Measurements from ENCODE around the gene CYTH3. TPM values are rescaled to one million over a fixed set of nuclear protein-coding genes. Genes with fewer than 3 reads are reported as not detected.
"Not testable (repeated sequence)": the region's sequence is repeated elsewhere in the genome, so short reads cannot be mapped to it uniquely, and the experiment has no call there.

CYTH3 gene
- total RNA-seq, 2 donors from 2014 or later: 83.8 to 89.4 TPM

DNA sequence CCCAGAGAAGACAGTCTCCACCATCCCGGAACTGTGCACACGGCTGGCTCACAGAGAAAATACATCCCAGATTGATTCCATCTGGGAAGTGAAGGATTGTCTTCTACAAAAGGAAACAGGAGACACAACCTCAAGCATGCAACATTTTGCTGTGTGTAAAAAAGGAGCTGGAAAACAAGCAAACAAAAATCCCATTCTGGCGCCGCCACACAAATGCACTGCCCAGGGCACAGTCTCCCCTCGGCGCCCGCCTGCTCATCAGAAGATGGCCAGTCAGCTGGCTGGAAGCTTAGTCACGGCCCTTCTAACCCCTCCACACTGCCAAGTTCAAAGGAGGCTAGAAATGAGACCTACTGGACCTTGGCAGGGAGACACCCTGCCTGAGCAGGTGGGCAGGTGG, 14.1 kb upstream of the CYTH3 start:
- H3K27me3 ChIP-seq (replicated peaks; ENCODE audit: insufficient read depth): no peaks in the 10 kb centered on the region
- no peak for DNase-seq (ENCODE audit: low spot score)
- no peaks in the 10 kb centered on the region for H3K9me3 ChIP-seq
- H3K27ac ChIP-seq: no peak overlapping the region
- no peak for TF ChIP-seq CTCF (IDR thresholded peaks at IDR 0.05)
- no peak overlapping the region for H3K4me3 ChIP-seq
- peaks cover 0 to 11% of the 10 kb centered on the region in 2 donors for H3K4me1 ChIP-seq (ENCODE audit: control insufficient read depth in 1 of 2, low read depth in 2 of 2)
- no peak for ATAC-seq (ENCODE audit: insufficient number of reproducible peaks, low FRiP score, low read depth)
- no peaks in the 10 kb centered on the region for H3K36me3 ChIP-seq

DNA sequence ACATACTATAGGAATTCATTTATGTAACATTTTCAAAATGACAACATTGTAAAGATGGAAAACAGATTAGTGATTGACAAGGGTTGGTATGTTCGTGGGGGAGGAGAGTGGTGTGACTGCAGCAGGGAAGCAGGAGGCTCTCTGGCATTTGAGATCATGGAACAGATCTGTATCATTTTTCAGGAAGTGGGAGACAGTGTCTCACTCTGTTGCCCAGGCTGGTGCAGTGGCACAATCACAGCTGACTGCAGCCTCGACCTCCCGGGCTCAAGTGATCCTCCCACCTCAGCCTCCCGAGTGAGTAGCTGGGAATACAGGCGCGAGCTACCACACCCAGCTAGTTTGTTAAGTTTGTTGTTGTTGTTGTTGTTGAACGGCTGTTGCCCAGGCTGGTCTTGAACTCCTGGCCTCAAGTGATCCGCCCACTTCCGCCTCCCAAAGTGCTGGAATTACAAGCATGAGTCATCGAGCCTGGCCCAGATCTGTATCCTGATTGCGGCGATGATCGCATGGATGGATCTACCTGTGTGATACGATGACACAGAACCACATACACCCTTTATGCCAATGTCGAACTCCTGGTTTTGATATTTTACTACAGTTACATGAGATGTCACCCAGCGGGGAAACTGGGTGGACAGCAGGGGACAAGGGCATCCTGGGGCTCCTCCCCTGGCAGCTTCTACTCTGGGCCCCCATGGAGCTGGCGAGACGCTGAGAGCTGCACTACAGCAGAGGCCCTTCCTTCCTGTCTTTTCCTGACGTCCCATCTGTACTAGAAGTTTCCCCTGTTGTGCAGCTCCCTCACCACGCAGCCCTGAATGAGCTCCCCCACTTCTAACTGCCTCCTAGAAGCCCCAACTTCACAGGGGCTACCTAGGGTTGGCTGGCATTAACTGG, 12.3 kb upstream of the CYTH3 start:
- DNase-seq (ENCODE audit: low spot score): no peak

GRCh38 chr7:6284055-6284400, 11.6 kb upstream of the CYTH3 start:
- Histone ChIP-seq H3K27ac (no peak overlapping the region), H3K27me3 (replicated peaks; ENCODE audit: insufficient read depth) (no peaks in the 10 kb centered on the region), H3K36me3 (no peaks in the 10 kb centered on the region), H3K4me3 (no peak overlapping the region), H3K4me1 (ENCODE audit: control insufficient read depth in 1 of 2, low read depth in 2 of 2) (peaks cover 0 to 11% of the 10 kb centered on the region in 2 donors), H3K9me3 (no peaks in the 10 kb centered on the region)
- DNase-seq (ENCODE audit: low spot score) (no peak), ATAC-seq (ENCODE audit: insufficient number of reproducible peaks, low FRiP score, low read depth) (no peak)
- no peak for TF ChIP-seq CTCF (IDR thresholded peaks at IDR 0.05)

More for the DNA sequence above, 12.3 kb upstream of the CYTH3 start:
- ATAC-seq (ENCODE audit: insufficient number of reproducible peaks, low FRiP score, low read depth): no peak
- H3K27me3 ChIP-seq (replicated peaks; ENCODE audit: insufficient read depth): no peaks in the 10 kb centered on the region
- H3K4me3 ChIP-seq: no peak overlapping the region
- no peak overlapping the region for H3K27ac ChIP-seq
- H3K9me3 ChIP-seq: no peaks in the 10 kb centered on the region
- H3K36me3 ChIP-seq: no peaks in the 10 kb centered on the region
- H3K4me1 ChIP-seq (ENCODE audit: control insufficient read depth in 1 of 2, low read depth in 2 of 2): peaks cover 0 to 11% of the 10 kb centered on the region in 2 donors
- TF ChIP-seq CTCF (IDR thresholded peaks at IDR 0.05): no peak

DNA sequence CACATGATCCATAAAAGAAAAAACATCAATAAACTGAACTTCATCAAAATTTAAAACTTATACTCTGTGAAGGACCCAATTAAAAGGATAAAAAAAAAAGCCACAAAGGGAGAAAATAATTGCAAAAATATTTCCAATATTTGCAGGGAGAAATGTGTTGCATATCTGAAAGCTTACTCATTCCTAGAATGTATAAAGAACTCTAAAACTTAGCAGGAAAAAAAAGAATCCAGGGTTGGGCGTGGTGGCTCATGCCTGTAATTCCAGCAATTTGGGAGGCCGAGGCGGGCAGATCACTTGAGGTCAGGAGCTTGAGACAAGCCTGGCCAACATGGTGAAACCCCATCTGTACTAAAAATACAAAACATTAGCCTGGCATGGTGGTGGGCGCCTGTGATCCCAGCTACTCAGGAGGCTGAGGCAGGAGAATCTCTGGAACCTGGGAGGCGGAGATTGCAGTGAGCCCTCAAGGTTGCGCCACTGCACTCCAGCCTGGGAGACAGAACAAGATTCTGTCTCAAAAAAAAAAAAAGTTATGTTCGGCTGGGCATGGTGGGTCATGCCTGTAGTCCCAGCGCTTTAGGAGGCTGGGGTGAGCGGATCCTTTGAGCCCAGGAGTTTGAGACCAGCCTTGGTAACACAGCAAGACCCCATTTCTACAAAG, 11.1 kb upstream of the CYTH3 start:
- not testable (repeated sequence) for H3K36me3 ChIP-seq; H3K4me3 ChIP-seq; H3K27ac ChIP-seq; H3K9me3 ChIP-seq; DNase-seq (ENCODE audit: low spot score); H3K27me3 ChIP-seq (replicated peaks; ENCODE audit: insufficient read depth); ATAC-seq (ENCODE audit: insufficient number of reproducible peaks, low FRiP score, low read depth)
- H3K4me1 ChIP-seq (ENCODE audit: control insufficient read depth in 1 of 2, low read depth in 2 of 2): peaks cover 0 to 11% of the 10 kb centered on the region in 2 donors

DNA sequence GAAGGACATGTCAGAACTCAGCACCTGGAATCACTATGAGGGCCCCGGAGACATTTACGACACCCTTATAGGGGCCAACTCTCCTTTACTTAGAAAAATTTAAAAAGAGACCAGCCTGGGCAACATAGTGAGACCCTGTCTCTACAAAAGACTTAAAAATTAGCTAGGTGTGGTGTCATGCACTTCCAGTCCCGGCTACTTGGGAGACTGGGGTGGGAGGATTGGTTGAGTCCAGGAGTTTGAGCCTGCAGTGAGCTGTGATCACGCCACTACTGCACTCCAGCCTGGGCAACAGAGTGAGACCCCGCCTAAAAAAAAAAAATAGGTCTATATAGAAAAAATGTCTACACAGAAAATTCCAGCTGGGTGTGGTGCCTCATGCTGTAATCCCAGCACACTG, 7.5 kb upstream of the CYTH3 start:
- ATAC-seq (ENCODE audit: insufficient number of reproducible peaks, low FRiP score, low read depth) (no peak), DNase-seq (ENCODE audit: low spot score) (no peak)
- Histone ChIP-seq H3K27ac (no peak overlapping the region), H3K36me3 (no peaks in the 10 kb centered on the region), H3K4me3 (no peak overlapping the region), H3K27me3 (replicated peaks; ENCODE audit: insufficient read depth) (no peaks in the 10 kb centered on the region), H3K9me3 (no peaks in the 10 kb centered on the region), H3K4me1 (ENCODE audit: control insufficient read depth in 1 of 2, low read depth in 2 of 2) (peaks cover 0 to 11% of the 10 kb centered on the region in 2 donors)
- TF ChIP-seq CTCF (IDR thresholded peaks at IDR 0.05): no peak

All from thoracic aorta (tissue), 2 donors.